Stimulated activated CD4-positive, alpha-beta T cell treated with anti-CD3 and anti-CD28 coated beads, Interleukin-4, amount 100 ng/mL, for 1 hour (primary cell): ENCODE results near the gene RNASE3.
"Not testable (repeated sequence)": the region's sequence is repeated elsewhere in the genome, so short reads cannot be mapped to it uniquely, and the experiment has no call there.

Source experiments
- DNase-seq: peaks from one replicate; pipeline ENCODE4 v3.0.0-alpha.2; 2020

RNASE3 gene

GRCh38 chr14:20891126-20891825, at the start of gene RNASE3:
Gene RNASE3, plus strand, starts transcription at chr14:20891385. Its CDS starts 302 bp downstream, at chr14:20891687.
- DNase-seq, result not testable (repeated sequence)

- no peak for DNase-seq
Measured at GRCh38 chr14:20846560-20846959, 44.6 kb upstream of the RNASE3 start.

GRCh38 chr14:20848316-20848954, 42.8 kb upstream of the RNASE3 start:
- no peak for DNase-seq

GRCh38 chr14:20848955-20849570, 42.1 kb upstream of the RNASE3 start:
- DNase-seq, result no peak

- DNase-seq, result no peak
Measured at GRCh38 chr14:20853042-20853441, 38.1 kb upstream of the RNASE3 start.

GRCh38 chr14:20855652-20856291, 35.4 kb upstream of the RNASE3 start:
- DNase-seq, result peak; percentile 13

- DNase-seq, result no peak
Measured at GRCh38 chr14:20857207-20857606, 34.0 kb upstream of the RNASE3 start.

DNA sequence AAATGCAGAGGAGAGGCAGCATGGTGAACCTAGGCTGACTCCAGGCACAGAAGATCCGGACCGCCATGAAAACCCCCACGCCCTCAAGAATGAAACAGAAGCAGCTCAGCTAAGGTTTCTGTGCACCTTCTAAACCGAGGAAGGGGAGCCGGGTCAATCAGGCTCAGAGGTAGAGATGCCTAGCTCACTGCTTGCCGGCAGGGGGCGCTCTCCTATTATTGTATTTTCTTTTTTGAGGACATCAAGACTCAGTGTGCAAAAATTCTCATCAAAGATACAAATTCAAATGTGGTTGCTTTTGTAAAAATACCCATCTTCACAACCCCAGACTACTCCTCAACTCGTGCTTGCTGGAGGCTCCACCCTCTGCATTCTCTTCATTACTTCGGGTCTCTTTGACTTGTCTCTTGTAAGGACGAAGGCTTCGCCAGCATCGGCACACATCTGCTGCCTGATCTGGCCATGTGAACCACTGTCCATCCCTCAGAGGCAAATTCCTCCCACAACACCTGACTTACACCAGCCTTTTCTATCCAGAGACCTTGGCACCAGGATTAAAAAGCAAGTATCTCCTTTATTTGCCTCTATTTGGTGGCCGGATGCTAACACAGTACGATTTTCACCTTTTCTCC, 33.4 kb upstream of the RNASE3 start:
- DNase-seq, result peak; percentile 78

GRCh38 chr14:20866194-20866593, 25.0 kb upstream of the RNASE3 start:
- no peak for DNase-seq

GRCh38 chr14:20866963-20867362, 24.2 kb upstream of the RNASE3 start:
- no peak for DNase-seq

DNA sequence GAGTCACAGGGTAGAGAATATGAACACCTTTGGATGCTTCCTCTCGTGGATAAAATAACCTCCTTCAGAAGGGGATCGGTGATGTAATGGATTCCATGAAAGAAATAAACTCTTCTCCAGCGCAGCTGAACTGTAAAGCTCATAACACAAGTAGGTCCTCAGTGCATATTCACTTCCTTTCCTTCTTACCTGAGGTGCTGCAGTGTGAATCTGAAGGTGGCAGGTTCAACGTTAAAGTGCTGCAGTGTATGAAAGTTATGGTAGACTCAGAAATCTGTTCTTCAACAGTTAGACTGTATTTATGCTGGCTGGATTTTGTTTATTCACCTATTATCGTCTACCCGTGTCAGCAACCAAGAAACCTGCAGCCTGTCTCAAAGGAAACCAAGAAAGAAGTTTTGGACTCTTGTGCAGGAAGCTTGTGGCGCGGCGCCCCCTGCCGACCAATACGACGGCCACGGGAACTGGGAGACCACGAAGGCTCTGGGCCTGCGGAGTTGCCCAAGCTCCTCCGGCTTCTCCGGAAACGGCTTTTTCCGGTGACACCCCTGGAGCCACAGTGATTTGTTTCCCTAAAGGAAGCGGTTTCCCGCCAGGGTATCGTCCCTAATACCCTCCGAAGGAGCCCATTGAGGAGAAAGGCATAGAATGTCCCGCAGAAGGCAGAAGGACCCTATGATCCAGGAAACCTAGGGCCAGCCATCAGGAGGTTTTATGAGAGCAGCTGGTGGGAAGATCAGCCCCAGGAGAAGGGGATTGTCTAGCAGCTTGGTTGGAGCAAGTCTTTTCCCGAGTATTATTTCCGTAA, 17.6 kb upstream of the RNASE3 start:
- peak; percentile 80 for DNase-seq

DNA sequence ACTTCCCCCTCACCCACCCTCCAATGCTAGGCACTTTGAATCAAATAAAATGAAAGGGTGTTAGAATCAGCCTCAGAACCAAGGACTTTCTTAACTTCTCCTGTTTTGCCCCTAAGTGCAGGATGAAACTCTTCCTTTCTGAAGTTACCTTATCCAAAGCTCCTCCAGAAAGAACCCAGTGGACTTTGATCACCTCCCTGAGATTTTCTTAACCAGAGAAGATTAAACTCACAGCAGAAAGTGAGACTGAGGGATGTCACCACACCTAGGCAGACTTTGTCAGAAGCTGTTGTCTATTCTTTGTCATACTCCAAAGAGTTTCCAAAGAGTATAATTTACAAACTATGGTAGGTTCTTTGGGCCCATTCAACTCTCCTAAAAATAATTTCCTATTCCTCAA, 14.2 kb upstream of the RNASE3 start:
- no peak for DNase-seq

DNA sequence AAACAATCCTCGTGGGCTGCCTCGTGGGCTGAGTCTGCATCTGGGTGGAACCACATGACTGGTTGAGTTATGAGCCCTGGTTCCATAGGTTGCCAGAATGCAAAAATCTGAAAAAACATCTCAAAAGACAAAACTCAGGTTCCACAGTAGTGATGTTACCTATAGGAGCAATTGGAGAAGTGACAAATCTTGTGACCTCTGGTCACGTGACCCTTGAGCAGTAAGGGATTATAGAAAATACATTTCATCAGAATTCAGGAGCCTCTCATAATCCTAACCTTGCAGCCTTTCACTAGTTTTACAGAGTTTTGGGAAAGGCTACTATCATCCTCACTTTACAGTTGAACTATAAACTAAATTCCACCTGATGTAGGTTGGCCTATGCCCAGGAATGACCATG, 12.5 kb upstream of the RNASE3 start:
- no peak for DNase-seq

GRCh38 chr14:20881229-20881628, 10.0 kb upstream of the RNASE3 start:
- DNase-seq, result not testable (repeated sequence)

DNA sequence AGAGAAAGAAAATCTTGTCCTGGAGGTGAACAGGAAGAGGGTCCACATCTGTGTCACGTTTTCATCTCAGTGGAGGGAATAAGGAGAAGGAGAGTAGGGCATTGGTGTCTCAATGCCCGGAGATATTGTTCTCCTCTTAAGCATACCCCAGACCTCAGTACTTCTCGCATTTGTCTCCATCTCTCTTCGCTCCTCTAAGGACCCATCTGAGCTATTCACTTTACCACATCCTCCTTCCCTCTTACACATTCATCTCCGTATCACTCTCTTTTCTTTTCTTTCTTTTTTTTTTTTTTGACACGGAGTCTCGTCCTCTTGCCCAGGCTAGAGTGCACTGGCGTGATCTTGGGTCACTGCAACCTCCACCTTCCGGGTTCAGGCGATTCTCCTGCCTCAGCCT, 8.4 kb upstream of the RNASE3 start:
- not testable (repeated sequence) for DNase-seq

GRCh38 chr14:20888411-20888810, 2.8 kb upstream of the RNASE3 start:
- DNase-seq, result not testable (repeated sequence)

DNA sequence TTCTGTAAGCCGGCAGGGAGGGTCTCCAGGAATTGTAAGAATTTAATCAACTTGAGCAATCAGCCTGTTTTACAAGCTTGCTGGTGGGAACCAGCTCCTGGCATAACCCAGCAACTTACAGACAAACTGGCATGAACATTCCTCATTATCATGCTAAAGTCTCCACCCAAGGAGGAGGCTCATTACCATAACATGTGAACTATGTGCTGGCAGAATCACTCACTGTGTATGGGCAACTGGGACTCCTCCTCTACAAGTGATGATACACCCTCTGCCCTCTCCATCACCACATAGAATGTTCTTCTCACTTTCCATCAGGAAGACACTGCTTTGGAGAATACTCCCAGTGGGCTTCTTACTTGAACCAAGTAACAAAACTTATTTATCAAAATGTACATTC, 4.1 kb downstream of the RNASE3 start:
- not testable (repeated sequence) for DNase-seq

DNA sequence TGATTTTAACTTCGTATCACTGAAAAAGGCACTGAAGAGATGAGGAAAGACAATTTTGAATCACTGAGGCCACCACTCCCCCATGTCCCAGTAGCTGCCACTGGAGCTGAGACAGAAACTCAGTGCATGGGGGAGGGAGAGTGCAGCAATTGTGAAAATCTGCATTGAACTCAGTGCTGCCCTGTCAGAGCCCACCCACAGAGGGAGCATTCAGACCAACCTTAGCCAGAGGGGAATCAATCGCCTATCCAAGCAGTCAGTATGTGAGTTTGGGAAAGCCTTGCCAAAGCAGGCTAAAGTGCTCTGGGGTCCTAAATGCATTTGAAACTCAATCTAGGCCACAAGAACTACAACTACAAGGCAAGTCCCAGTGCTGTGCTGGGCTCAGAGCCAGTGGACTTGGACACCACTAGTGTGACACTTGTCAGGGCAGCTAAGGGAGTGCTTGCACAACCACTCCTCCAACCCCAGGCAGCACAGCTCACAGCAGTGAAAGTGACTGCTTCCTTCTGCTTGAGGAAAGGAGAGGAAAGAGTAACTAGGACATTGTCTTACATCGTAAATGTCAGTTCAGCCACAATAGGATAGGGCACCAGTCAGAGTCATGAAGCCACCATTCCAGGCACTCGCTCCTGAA, 13.3 kb downstream of the RNASE3 start:
- no peak for DNase-seq

- no peak for DNase-seq
Measured at GRCh38 chr14:20905676-20906075, 14.5 kb downstream of the RNASE3 start.

- DNase-seq, result no peak
Measured at GRCh38 chr14:20907214-20907613, 16.0 kb downstream of the RNASE3 start.

DNA sequence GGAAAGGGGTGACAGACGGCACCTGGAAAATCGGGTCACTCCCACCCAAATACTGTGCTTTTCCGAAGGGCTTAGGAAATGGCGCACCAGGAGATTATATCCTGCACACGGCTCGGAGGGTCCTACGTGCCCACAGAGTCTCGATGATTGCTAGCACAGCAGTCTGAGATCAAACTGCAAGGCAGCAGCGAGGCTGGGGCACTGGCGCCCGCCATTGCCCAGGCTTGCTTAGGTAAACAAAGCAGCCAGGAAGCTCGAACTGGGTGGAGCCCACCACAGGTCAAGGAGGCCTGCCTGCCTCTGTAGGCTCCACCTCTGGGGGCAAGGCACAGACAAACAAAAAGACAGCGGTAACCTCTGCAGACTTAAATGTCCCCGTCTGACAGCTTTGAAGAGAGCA, 19.6 kb downstream of the RNASE3 start:
- DNase-seq, result not testable (repeated sequence)
